Stimulated activated memory B cell treated with anti-CD40 and anti-IgM and Interleukin-4, amounts not matched to agents 10 μg/mL and 1 μg/mL and 100 μg/mL, for 72 hours (primary cell): Measurements from ENCODE around the gene NCMAP.
A peak's percentile ranks its signal among the peaks of the same experiment; 100 is the strongest.

Source experiments
- ATAC-seq: fragments of 150-1000 bp; cut with Tn5 transposase; 2 replicates; pipeline ENCODE4 v1.10.0; 2021
- H3K27ac Mint-ChIP-seq: one replicate; pipeline ENCODE4 v1.8.0; 2022; ENCODE audit warnings: mild to moderate bottlenecking, mixed read lengths
- H3K27me3 Mint-ChIP-seq: one replicate; pipeline ENCODE4 v1.8.0; 2022; ENCODE audit warnings: mixed read lengths
- H3K36me3 Mint-ChIP-seq: one replicate; pipeline ENCODE4 v1.8.0; 2022; ENCODE audit warnings: mixed read lengths
- H3K4me1 Mint-ChIP-seq: one replicate; pipeline ENCODE4 v1.8.0; 2022; ENCODE audit warnings: mixed read lengths
- H3K4me3 Mint-ChIP-seq: one replicate; pipeline ENCODE4 v1.8.0; 2022; ENCODE audit warnings: mild to moderate bottlenecking, moderate library complexity, mixed read lengths
- H3K9me3 Mint-ChIP-seq: one replicate; pipeline ENCODE4 v1.8.0; 2022; ENCODE audit warnings: mixed read lengths

Gene NCMAP

GRCh38 chr1:24554714-24555113 lies 1.2 kb upstream of the NCMAP start:
- peaks cover 19% of the 10 kb centered on the region for H3K4me1 Mint-ChIP-seq
- no peak overlapping the region for H3K4me3 Mint-ChIP-seq
- H3K27ac Mint-ChIP-seq, result no peak overlapping the region
- H3K27me3 Mint-ChIP-seq, result peaks cover 26% of the 10 kb centered on the region
- no peaks in the 10 kb centered on the region for H3K9me3 Mint-ChIP-seq
- no peak for ATAC-seq
- H3K36me3 Mint-ChIP-seq, result no peaks in the 10 kb centered on the region

- H3K9me3 Mint-ChIP-seq, result no peaks in the 10 kb centered on the region
- no peak overlapping the region for H3K27ac Mint-ChIP-seq
- H3K27me3 Mint-ChIP-seq, result peaks cover 26% of the 10 kb centered on the region
- ATAC-seq, result no peak
- H3K4me1 Mint-ChIP-seq, result peaks cover 19% of the 10 kb centered on the region
- H3K4me3 Mint-ChIP-seq, result peak overlapping the region; percentile 20
- H3K36me3 Mint-ChIP-seq, result no peaks in the 10 kb centered on the region
These were observed 518 bp downstream of the NCMAP start for GRCh38 chr1:24556414-24556795.

GRCh38 chr1:24557220-24557619 lies 1.3 kb downstream of the NCMAP start:
- no peak overlapping the region for H3K4me3 Mint-ChIP-seq
- no peaks in the 10 kb centered on the region for H3K9me3 Mint-ChIP-seq
- no peak for ATAC-seq
- H3K27me3 Mint-ChIP-seq, result peaks cover 26% of the 10 kb centered on the region
- H3K36me3 Mint-ChIP-seq, result no peaks in the 10 kb centered on the region
- H3K4me1 Mint-ChIP-seq, result peaks cover 19% of the 10 kb centered on the region
- no peak overlapping the region for H3K27ac Mint-ChIP-seq

GRCh38 chr1:24557711-24558131 lies 1.8 kb downstream of the NCMAP start:
- Mint-ChIP-seq H3K27ac (no peak overlapping the region), H3K36me3 (no peaks in the 10 kb centered on the region), H3K27me3 (peaks cover 26% of the 10 kb centered on the region), H3K4me1 (peaks cover 19% of the 10 kb centered on the region), H3K4me3 (no peak overlapping the region), H3K9me3 (no peaks in the 10 kb centered on the region)
- ATAC-seq, result no peak

GRCh38 chr1:24558455-24558854 lies 2.6 kb downstream of the NCMAP start:
- Mint-ChIP-seq H3K27me3 (peaks cover 26% of the 10 kb centered on the region), H3K27ac (no peak overlapping the region)

GRCh38 chr1:24558902-24559791 lies 3.3 kb downstream of the NCMAP start:
- no peak overlapping the region for H3K4me3 Mint-ChIP-seq
- peaks cover 26% of the 10 kb centered on the region for H3K27me3 Mint-ChIP-seq
- no peaks in the 10 kb centered on the region for H3K36me3 Mint-ChIP-seq
- H3K9me3 Mint-ChIP-seq, result no peaks in the 10 kb centered on the region
- H3K4me1 Mint-ChIP-seq, result peaks cover 19% of the 10 kb centered on the region
- peak; percentile 13 for ATAC-seq
- H3K27ac Mint-ChIP-seq, result no peak overlapping the region

More at GRCh38 chr1:24558455-24558854, 2.6 kb downstream of the NCMAP start:
- H3K4me1 Mint-ChIP-seq, result peaks cover 19% of the 10 kb centered on the region
- H3K9me3 Mint-ChIP-seq, result no peaks in the 10 kb centered on the region
- ATAC-seq, result no peak
- H3K36me3 Mint-ChIP-seq, result no peaks in the 10 kb centered on the region
- H3K4me3 Mint-ChIP-seq, result no peak overlapping the region

GRCh38 chr1:24560361-24560760 lies 4.5 kb downstream of the NCMAP start:
- Mint-ChIP-seq H3K27ac (no peak overlapping the region), H3K9me3 (no peaks in the 10 kb centered on the region), H3K36me3 (no peaks in the 10 kb centered on the region), H3K4me3 (no peak overlapping the region), H3K27me3 (peaks cover 22% of the 10 kb centered on the region), H3K4me1 (peaks cover 17% of the 10 kb centered on the region)
- no peak for ATAC-seq

- Mint-ChIP-seq H3K9me3 (no peaks in the 10 kb centered on the region), H3K4me1 (peaks cover 13% of the 10 kb centered on the region), H3K4me3 (no peak overlapping the region), H3K27ac (no peak overlapping the region), H3K27me3 (peaks cover 8% of the 10 kb centered on the region), H3K36me3 (no peaks in the 10 kb centered on the region)
- ATAC-seq, result no peak
These were observed 6.7 kb downstream of the NCMAP start for GRCh38 chr1:24562625-24563024.

GRCh38 chr1:24564695-24565094 lies 8.8 kb downstream of the NCMAP start:
- Mint-ChIP-seq H3K9me3 (no peaks in the 10 kb centered on the region), H3K4me1 (peaks cover 13% of the 10 kb centered on the region), H3K36me3 (no peaks in the 10 kb centered on the region), H3K27ac (peak overlapping the region; percentile 3), H3K27me3 (no peaks in the 10 kb centered on the region), H3K4me3 (no peak overlapping the region)
- no peak for ATAC-seq

GRCh38 chr1:24566236-24566867 lies 10.5 kb downstream of the NCMAP start:
- no peak for ATAC-seq
- no peak overlapping the region for H3K27ac Mint-ChIP-seq
- peaks cover 13% of the 10 kb centered on the region for H3K4me1 Mint-ChIP-seq
- no peaks in the 10 kb centered on the region for H3K36me3 Mint-ChIP-seq
- H3K27me3 Mint-ChIP-seq, result no peaks in the 10 kb centered on the region
- H3K4me3 Mint-ChIP-seq, result no peak overlapping the region
- no peaks in the 10 kb centered on the region for H3K9me3 Mint-ChIP-seq

GRCh38 chr1:24567792-24568388 lies 12.0 kb downstream of the NCMAP start:
- ATAC-seq, result no peak
- Mint-ChIP-seq H3K9me3 (no peaks in the 10 kb centered on the region), H3K4me3 (no peak overlapping the region), H3K27me3 (no peaks in the 10 kb centered on the region), H3K4me1 (peaks cover 24% of the 10 kb centered on the region), H3K27ac (peak overlapping the region; percentile 32), H3K36me3 (no peaks in the 10 kb centered on the region)

GRCh38 chr1:24568475-24568874 lies 12.6 kb downstream of the NCMAP start:
- ATAC-seq, result no peak

GRCh38 chr1:24570265-24571125 lies 14.6 kb downstream of the NCMAP start:
- H3K4me3 Mint-ChIP-seq, result no peak overlapping the region
- H3K9me3 Mint-ChIP-seq, result no peaks in the 10 kb centered on the region
- no peak overlapping the region for H3K27ac Mint-ChIP-seq
- H3K36me3 Mint-ChIP-seq, result no peaks in the 10 kb centered on the region
- no peaks in the 10 kb centered on the region for H3K27me3 Mint-ChIP-seq
- ATAC-seq, result no peak
- H3K4me1 Mint-ChIP-seq, result peaks cover 28% of the 10 kb centered on the region

More at GRCh38 chr1:24568475-24568874, 12.6 kb downstream of the NCMAP start:
- H3K27me3 Mint-ChIP-seq, result no peaks in the 10 kb centered on the region
- H3K9me3 Mint-ChIP-seq, result no peaks in the 10 kb centered on the region
- H3K36me3 Mint-ChIP-seq, result no peaks in the 10 kb centered on the region
- peak overlapping the region; percentile 32 for H3K27ac Mint-ChIP-seq
- no peak overlapping the region for H3K4me3 Mint-ChIP-seq
- peaks cover 28% of the 10 kb centered on the region for H3K4me1 Mint-ChIP-seq

- Mint-ChIP-seq H3K27ac (peak overlapping the region; percentile 79), H3K9me3 (no peaks in the 10 kb centered on the region), H3K27me3 (no peaks in the 10 kb centered on the region), H3K36me3 (no peaks in the 10 kb centered on the region), H3K4me3 (peak overlapping the region; percentile 57), H3K4me1 (peaks cover 28% of the 10 kb centered on the region)
- ATAC-seq, result peak; percentile 78
These were observed 16.4 kb downstream of the NCMAP start for GRCh38 chr1:24572301-24572700.
